Spleen (tissue), 7 donors: ENCODE measurements around the gene WNK2.

Experiments
- POLR2AphosphoS5 ChIP-seq, 3 donors: sonication (generic); formaldehyde crosslinking; IDR thresholded peaks; one replicate each; pipeline ENCODE4 v1.5.1; 2017; ENCODE audit warnings: antibody characterized with exemption in 3 of 3
- TF ChIP-seq, protein P1 (sequence below), 11 experiments: fragments of 200-600 bp in 7 of 11; fragments of 450-650 bp in 4 of 11; sonication (generic) in 4 of 11; IDR thresholded peaks in 8 of 11; conservative IDR thresholded peaks in 3 of 11; 1 replicate in 7 of 11; 2 replicates in 4 of 11; pipeline versions ENCODE4 v1.4.0 to v1.8.0; 2016 to 2021; ENCODE audit warnings: antibody characterized with exemption in 11 of 11, inconsistent platforms in 4 of 11, mild to moderate bottlenecking in 1 of 11
- donor health status: DM: no; HTN: no; CAD: no; lungs with moderate emphysema.
- donor health status: DM: no; HTN: no; CAD: no.
- donor health status: DM: no; HTN: no; CAD: no.

DNA sequence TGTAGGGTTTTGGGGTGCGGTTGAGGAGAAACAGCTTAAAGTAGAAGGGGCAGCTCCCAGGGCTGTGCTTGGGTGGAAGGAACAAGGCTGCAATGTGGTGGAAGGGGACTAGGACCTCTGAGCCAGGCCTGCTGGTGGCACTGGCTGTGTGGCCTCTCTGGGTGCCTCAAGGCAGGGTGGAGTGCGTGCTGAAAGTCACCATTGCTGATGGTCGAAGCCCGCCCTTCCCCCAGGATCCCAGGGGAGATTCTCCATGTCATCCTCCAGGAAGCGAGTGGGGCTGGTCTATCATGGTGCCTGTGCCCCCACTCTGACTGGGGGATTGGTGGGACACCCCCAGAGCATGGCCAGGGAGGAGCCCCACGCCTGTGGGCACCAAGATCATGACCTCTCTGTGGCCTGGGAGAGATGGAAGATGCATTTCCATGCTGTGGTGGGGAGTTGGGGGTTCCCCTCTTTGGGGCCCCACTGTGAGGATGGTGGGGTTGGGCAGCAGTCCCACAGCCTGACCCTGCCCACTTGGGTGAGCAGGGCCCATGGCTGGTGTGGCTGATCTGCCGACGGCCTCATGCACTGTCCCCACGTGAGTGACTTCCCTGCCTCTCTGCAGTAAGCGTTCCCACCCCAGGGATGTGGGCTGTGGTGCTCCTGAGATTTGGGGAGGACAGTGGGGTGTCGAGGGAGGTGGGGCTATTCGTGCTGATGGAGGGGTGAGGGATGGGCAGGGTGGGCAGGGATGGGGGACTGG lies 25.8 kb downstream of the WNK2 start:
- TF ChIP-seq, protein P1, sequence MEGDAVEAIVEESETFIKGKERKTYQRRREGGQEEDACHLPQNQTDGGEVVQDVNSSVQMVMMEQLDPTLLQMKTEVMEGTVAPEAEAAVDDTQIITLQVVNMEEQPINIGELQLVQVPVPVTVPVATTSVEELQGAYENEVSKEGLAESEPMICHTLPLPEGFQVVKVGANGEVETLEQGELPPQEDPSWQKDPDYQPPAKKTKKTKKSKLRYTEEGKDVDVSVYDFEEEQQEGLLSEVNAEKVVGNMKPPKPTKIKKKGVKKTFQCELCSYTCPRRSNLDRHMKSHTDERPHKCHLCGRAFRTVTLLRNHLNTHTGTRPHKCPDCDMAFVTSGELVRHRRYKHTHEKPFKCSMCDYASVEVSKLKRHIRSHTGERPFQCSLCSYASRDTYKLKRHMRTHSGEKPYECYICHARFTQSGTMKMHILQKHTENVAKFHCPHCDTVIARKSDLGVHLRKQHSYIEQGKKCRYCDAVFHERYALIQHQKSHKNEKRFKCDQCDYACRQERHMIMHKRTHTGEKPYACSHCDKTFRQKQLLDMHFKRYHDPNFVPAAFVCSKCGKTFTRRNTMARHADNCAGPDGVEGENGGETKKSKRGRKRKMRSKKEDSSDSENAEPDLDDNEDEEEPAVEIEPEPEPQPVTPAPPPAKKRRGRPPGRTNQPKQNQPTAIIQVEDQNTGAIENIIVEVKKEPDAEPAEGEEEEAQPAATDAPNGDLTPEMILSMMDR (IDR thresholded peaks at IDR 0.05 in 8 of 11, conservative IDR thresholded peaks at IDR 0.05 in 3 of 11), result no peak
- no peak for TF ChIP-seq POLR2AphosphoS5 (IDR thresholded peaks at IDR 0.05)
